ENCODE data around the gene WIF1. TPM values are rescaled to one million over a fixed set of nuclear protein-coding genes. Genes with fewer than 3 reads are reported as not detected.

WIF1 gene
- total RNA-seq, 1 donor from 2014 or later = not detected

DNA sequence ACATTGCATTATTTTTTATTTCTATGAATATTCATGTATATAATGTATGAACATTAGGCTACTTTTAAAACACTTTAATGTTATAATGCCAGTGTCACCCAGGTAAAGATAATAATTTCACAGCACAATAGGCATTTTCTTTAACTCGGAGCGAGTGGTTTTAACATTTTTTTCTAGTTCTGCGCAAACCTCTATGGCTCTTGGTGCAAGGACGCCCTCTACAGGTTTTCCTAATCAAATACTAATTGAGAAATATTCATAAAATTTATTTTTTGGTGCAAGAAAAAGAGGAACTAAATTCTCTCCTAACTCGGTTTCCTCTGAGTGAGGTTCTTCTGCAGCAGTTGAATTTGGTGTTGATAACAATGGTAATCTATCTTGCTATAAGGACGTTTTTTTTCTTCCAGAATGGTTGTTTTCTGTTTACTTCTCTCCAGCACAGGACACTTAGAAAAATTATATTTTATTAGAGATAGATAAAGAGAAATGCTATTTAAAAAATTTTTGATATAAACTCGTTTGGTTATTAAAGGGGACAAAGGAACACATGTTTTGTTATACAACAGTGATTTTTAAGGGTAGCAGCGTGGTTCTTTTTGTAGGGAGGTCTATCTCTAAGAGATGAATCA, 2.4 kb upstream of the WIF1 start:
- Histone ChIP-seq H3K27me3 (ENCODE audit: low read depth) (peaks cover 98% of the 10 kb centered on the region), H3K9me3 (replicated peaks) (no peaks in the 10 kb centered on the region), H3K4me1 (peaks cover 11% of the 10 kb centered on the region), H3K4me3 (no peak overlapping the region), H3K27ac (replicated peaks) (no peak overlapping the region), H3K36me3 (no peaks in the 10 kb centered on the region)
- DNase-seq = no peak
- intact Hi-C loops (cut with micrococcal nuclease) = no loop called here
- TF ChIP-seq CTCF (IDR thresholded peaks at IDR 0.05; ENCODE audit: borderline replicate concordance) = peak; percentile 65

DNA sequence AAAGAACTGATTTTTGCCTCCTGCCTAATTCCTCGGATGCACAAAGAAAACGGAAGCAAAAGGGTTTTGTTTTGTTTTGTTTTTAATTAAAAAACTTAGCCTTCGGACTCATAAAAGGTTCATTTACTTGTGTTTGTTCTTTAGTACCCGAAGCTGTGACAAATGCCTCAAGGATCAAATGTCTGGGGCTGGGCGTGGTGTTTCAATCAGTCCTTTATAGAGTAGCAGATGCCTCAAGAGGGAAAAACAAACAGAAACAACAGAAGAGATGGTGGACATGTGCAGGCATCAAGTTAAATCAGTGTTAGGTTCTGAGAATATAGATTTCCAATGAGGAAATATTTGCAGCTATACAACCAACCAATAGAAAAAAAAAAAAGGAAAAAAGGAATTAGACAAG, 1.6 kb upstream of the WIF1 start:
- H3K27me3 ChIP-seq (ENCODE audit: low read depth) = peaks cover 98% of the 10 kb centered on the region
- TF ChIP-seq CTCF (IDR thresholded peaks at IDR 0.05; ENCODE audit: borderline replicate concordance) = no peak
- no peak overlapping the region for H3K4me3 ChIP-seq

GRCh38 chr12:65121956-65122469, 908 bp upstream of the WIF1 start:
- Histone ChIP-seq H3K4me3 (no peak overlapping the region), H3K9me3 (replicated peaks) (no peaks in the 10 kb centered on the region), H3K27ac (replicated peaks) (no peak overlapping the region), H3K36me3 (no peaks in the 10 kb centered on the region), H3K4me1 (peaks cover 11% of the 10 kb centered on the region), H3K27me3 (ENCODE audit: low read depth) (peaks cover 100% of the 10 kb centered on the region)
- intact Hi-C loops (cut with micrococcal nuclease) = no loop called here
- no peak for TF ChIP-seq CTCF (IDR thresholded peaks at IDR 0.05; ENCODE audit: borderline replicate concordance)
- DNase-seq = no peak

More for the DNA sequence above, 1.6 kb upstream of the WIF1 start:
- Histone ChIP-seq H3K4me1 (peaks cover 11% of the 10 kb centered on the region), H3K36me3 (no peaks in the 10 kb centered on the region), H3K27ac (replicated peaks) (no peak overlapping the region), H3K9me3 (replicated peaks) (no peaks in the 10 kb centered on the region)
- intact Hi-C loops (cut with micrococcal nuclease) = no loop called here
- no peak for DNase-seq

DNA sequence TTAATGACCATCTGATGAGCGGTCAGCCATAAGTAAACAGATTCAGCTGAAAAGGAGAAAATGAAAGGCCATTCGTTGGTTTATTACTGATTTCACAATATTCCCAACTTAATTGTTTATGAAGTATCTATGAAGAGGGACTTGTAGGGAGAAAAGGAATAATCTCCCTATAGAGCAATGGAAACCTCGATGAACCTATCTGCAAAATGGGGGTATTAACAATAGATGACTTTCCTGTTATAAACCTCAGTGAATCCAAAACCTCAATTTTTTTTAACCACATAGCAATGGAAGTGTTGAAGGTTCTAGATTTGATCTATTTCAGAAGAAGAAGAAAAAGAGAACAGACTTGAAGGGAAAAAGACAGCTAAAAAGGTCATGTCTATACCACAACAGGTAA, 2.0 kb downstream of the WIF1 start:
- Histone ChIP-seq H3K4me3 (no peak overlapping the region), H3K9me3 (replicated peaks) (no peaks in the 10 kb centered on the region), H3K36me3 (no peaks in the 10 kb centered on the region), H3K27ac (replicated peaks) (no peak overlapping the region), H3K4me1 (peaks cover 11% of the 10 kb centered on the region), H3K27me3 (ENCODE audit: low read depth) (peaks cover 99% of the 10 kb centered on the region)
- DNase-seq = no peak
- intact Hi-C loops (cut with micrococcal nuclease) = no loop called here
- TF ChIP-seq CTCF (IDR thresholded peaks at IDR 0.05; ENCODE audit: borderline replicate concordance) = no peak

- Histone ChIP-seq H3K4me1 (no peaks in the 10 kb centered on the region), H3K36me3 (no peaks in the 10 kb centered on the region), H3K27ac (replicated peaks) (no peak overlapping the region), H3K9me3 (replicated peaks) (no peaks in the 10 kb centered on the region), H3K4me3 (no peak overlapping the region), H3K27me3 (ENCODE audit: low read depth) (peaks cover 78% of the 10 kb centered on the region)
- intact Hi-C loops (cut with micrococcal nuclease) = no loop called here
- no peak for DNase-seq
- TF ChIP-seq CTCF (IDR thresholded peaks at IDR 0.05; ENCODE audit: borderline replicate concordance) = no peak
Measured at GRCh38 chr12:65113621-65114035, 7.5 kb downstream of the WIF1 start.

Measured in left ventricle myocardium inferior (tissue), 1 donor.